Calu3 (cell line): Measurements from ENCODE around the gene LBP. TPM values are rescaled to one million over a fixed set of nuclear protein-coding genes. Genes with fewer than 3 reads are reported as not detected.
"Not testable (repeated sequence)": the region's sequence is repeated elsewhere in the genome, so short reads cannot be mapped to it uniquely, and the experiment has no call there.

Source experiments
- BruUV-seq: library from RNA; stranded (reverse); fragments of 400-500 nt; replicated peaks from 2 replicates; lab custom pipeline; 2021; lab: Mats Ljungman, UMichigan
- CTCF ChIA-PET: fragments of 300-600 bp; sonication (Branson Sonifier 250); formaldehyde crosslinking; loops from one replicate; lab custom pipeline; 2022; ENCODE audit warnings: antibody characterized with exemption; lab: Charles Lee
- DNase-seq: peaks from one replicate; pipeline ENCODE4 v3.0.0; 2022
- H3K27ac Mint-ChIP-seq: one replicate; pipeline ENCODE4 v1.8.0; 2022; ENCODE audit warnings: mixed read lengths; ENCODE audit not compliant: unreplicated experiment
- H3K27me3 Mint-ChIP-seq: one replicate; pipeline ENCODE4 v1.8.0; 2022; ENCODE audit warnings: mixed read lengths; ENCODE audit not compliant: unreplicated experiment
- H3K36me3 Mint-ChIP-seq: one replicate; pipeline ENCODE4 v1.8.0; 2022; ENCODE audit warnings: mild to moderate bottlenecking, moderate library complexity, mixed read lengths; ENCODE audit not compliant: insufficient read depth, unreplicated experiment
- H3K4me1 Mint-ChIP-seq: one replicate; pipeline ENCODE4 v1.8.0; 2022; ENCODE audit warnings: mild to moderate bottlenecking, low read depth, mixed read lengths; ENCODE audit not compliant: unreplicated experiment
- H3K4me3 Mint-ChIP-seq: one replicate; pipeline ENCODE4 v1.8.0; 2022; ENCODE audit warnings: mild to moderate bottlenecking, low read depth, moderate library complexity, mixed read lengths; ENCODE audit not compliant: unreplicated experiment
- H3K9me3 Mint-ChIP-seq: one replicate; pipeline ENCODE4 v1.8.0; 2022; ENCODE audit warnings: low read depth, mixed read lengths; ENCODE audit not compliant: unreplicated experiment
- intact Hi-C: fragments of 100-400 bp; cut with micrococcal nuclease; formaldehyde crosslinking; loops from one replicate; pipeline ENCODE4 v1.10.0; 2022; ENCODE audit not compliant: unreplicated experiment
- total RNA-seq: library from RNA; stranded (reverse); gene quantifications from 2 replicates; pipeline ENCODE4 v1.2.3, GENCODE V29; 2022
- TF ChIP-seq, protein P1 (sequence below): fragments of 200-600 bp; IDR thresholded peaks from one replicate; pipeline ENCODE4 v1.8.0; 2022; ENCODE audit warnings: antibody characterized with exemption; ENCODE audit not compliant: unreplicated experiment

The LBP gene
- total RNA-seq, 1 experiment from 2014 or later = not detected

DNA sequence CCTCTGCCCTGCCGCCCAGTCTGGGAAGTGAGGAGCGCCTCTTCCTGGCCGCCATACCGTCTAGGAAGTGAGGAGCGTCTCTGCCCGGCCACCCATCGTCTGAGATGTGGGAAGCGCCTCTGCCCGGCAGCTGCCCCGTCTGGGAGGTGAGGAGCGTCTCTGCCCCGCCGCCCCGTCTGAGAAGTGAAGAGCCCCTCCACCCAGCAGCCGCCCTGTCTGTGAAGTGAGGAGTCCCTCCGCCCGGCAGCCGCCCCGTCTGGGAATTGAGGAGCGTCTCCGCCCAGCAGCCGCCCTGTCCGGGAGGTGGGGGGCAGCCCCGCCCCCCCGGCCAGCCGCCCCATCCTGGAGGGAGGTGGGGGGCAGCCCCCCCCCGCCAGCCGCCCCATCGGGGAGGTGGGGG is 61.0 kb downstream of the LBP start:
- TF ChIP-seq, protein P1, sequence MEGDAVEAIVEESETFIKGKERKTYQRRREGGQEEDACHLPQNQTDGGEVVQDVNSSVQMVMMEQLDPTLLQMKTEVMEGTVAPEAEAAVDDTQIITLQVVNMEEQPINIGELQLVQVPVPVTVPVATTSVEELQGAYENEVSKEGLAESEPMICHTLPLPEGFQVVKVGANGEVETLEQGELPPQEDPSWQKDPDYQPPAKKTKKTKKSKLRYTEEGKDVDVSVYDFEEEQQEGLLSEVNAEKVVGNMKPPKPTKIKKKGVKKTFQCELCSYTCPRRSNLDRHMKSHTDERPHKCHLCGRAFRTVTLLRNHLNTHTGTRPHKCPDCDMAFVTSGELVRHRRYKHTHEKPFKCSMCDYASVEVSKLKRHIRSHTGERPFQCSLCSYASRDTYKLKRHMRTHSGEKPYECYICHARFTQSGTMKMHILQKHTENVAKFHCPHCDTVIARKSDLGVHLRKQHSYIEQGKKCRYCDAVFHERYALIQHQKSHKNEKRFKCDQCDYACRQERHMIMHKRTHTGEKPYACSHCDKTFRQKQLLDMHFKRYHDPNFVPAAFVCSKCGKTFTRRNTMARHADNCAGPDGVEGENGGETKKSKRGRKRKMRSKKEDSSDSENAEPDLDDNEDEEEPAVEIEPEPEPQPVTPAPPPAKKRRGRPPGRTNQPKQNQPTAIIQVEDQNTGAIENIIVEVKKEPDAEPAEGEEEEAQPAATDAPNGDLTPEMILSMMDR = no peak
- DNase-seq = no peak
- intact Hi-C loops = loop anchor here (5.0 kb wide), 1 partner anchor 180 kb away; no protein-coding TSS in a partner anchor

DNA sequence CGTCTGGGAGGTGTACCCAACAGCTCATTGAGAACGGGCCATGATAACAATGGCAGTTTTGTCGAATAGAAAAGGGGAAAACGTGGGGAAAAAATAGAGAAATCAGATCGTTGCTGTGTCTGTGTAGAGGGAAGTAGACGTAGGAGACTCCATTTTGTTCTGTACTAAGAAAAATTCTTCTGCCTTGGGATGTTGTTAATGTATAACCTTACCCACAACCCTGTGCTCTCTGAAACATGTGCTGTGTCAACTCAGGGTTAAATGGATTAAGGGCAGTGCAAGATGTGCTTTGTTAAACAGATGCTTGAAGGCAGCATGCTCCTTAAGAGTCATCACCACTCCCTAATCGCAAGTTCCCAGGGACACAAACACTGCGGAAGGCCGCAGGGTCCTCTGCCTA is 61.5 kb downstream of the LBP start:
- intact Hi-C loops = loop anchor here (1.0 to 5.0 kb wide), 2 partner anchors 69 to 181 kb away; no protein-coding TSS in a partner anchor
- not testable (repeated sequence) for BruUV-seq, H3K27me3 Mint-ChIP-seq, H3K9me3 Mint-ChIP-seq, H3K4me3 Mint-ChIP-seq, H3K27ac Mint-ChIP-seq, H3K4me1 Mint-ChIP-seq, DNase-seq
- peaks cover 20% of the 10 kb centered on the region for H3K36me3 Mint-ChIP-seq
- CTCF ChIA-PET = interaction anchor here (0.6 to 1.9 kb wide), 10 partner anchors 27 to 350 kb away, joined by 3 to 48 read pairs (median 4); partner anchors contain the start of gene SNHG17

More for the DNA sequence above, 61.0 kb downstream of the LBP start:
- H3K4me3 Mint-ChIP-seq = no peak overlapping the region
- no TSS peak for BruUV-seq
- peaks cover 7% of the 10 kb centered on the region for H3K4me1 Mint-ChIP-seq
- CTCF ChIA-PET = no interaction called here
- peaks cover 15% of the 10 kb centered on the region for H3K36me3 Mint-ChIP-seq
- H3K9me3 Mint-ChIP-seq = no peaks in the 10 kb centered on the region
- no peaks in the 10 kb centered on the region for H3K27me3 Mint-ChIP-seq
- H3K27ac Mint-ChIP-seq = no peak overlapping the region

DNA sequence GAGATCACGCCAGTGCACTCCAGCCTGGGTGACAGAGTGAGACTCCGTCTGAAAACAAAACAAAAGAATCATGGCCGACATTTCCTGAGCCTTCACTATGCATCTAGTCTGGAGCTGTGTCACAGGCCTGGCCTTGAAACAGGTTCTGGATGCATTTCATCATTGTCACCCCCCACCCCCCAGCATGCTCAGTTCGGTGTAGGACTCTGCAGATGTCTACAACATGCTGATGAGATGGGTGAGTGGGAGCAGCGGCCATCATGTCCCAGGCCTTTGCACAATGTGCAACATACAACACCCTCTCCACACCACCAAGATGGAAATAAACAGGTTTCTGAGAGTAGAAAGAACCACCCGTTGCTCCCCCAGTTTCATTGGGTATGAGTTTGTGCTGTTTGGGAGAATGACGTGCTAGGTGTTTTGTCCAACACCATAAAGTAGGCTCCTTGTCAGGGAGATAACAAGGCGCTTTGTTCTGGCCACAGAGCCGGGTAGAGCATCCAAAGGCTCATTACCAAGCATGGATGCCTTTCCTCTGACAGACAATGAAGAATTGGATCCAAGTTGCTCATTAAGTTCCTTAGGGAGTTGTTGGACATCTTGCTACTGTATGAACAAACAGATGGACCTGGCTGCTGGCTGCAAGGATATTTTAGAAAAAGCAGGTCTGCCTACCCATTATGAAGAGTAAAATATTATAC is 66.7 kb downstream of the LBP start:
- H3K4me1 Mint-ChIP-seq = peaks cover 5% of the 10 kb centered on the region
- no TSS peak for BruUV-seq
- DNase-seq = no peak
- H3K27ac Mint-ChIP-seq = no peak overlapping the region
- H3K4me3 Mint-ChIP-seq = no peak overlapping the region
- CTCF ChIA-PET = interaction anchor here (0.5 kb wide), 1 partner anchor 618 kb away, joined by 3 read pairs; no protein-coding TSS in a partner anchor
- intact Hi-C loops = no loop called here
- H3K9me3 Mint-ChIP-seq = no peaks in the 10 kb centered on the region
- TF ChIP-seq, protein P1 = no peak
- no peaks in the 10 kb centered on the region for H3K27me3 Mint-ChIP-seq
- peaks cover 56% of the 10 kb centered on the region for H3K36me3 Mint-ChIP-seq

DNA sequence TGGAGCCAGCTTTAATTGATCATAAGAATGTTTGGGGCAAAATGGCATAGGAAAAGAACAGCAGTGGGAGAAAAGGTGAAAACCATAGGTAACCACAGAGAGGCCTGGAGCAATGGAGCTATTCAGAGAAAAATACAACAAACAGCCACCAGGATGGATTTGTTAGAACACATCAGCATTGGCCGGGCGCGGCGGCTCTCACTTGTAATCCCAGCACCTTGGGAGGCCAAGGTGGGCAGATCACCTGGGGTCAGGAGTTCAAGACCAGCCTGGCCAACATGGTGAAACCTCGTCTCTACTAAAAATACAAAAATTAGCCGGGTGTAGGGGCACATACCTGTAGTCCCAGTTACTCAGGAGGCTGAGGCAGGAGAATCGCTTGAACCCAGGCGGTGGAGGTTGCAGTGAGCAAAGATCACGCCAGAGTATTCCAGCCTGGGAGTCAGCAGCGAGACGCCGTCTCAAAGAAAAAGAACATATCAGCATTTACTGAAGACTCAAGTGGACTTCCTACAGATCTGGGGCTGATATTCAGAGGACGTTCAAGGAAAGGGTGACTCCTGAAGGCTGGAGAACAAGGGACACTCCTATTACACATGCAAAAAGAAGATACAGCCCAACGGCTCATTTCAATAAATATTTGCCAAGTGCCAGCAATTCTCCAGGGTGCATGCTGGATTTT is 68.6 kb downstream of the LBP start:
- H3K27me3 Mint-ChIP-seq = no peaks in the 10 kb centered on the region
- H3K4me3 Mint-ChIP-seq = no peak overlapping the region
- no peaks in the 10 kb centered on the region for H3K9me3 Mint-ChIP-seq
- no peak for DNase-seq
- intact Hi-C loops = no loop called here
- TF ChIP-seq, protein P1 = no peak
- CTCF ChIA-PET = no interaction called here
- H3K36me3 Mint-ChIP-seq = peaks cover 74% of the 10 kb centered on the region
- BruUV-seq = no TSS peak
- no peaks in the 10 kb centered on the region for H3K4me1 Mint-ChIP-seq
- no peak overlapping the region for H3K27ac Mint-ChIP-seq
